Transverse colon (tissue), 3 donors: Measurements from ENCODE around the gene TTLL5.

Experiments used
- CTCF ChIP-seq, 5 experiments: fragments of 200-600 bp in 3 of 5; fragments of 450-650 bp in 2 of 5; sonication (generic) in 3 of 5; IDR thresholded peaks; 1 replicate in 2 of 5; 2 replicates in 3 of 5; pipeline ENCODE4 v1.5.1; 2016 to 2017; ENCODE audit warnings: antibody characterized with exemption in 5 of 5, inconsistent platforms in 3 of 5, mild to moderate bottlenecking in 2 of 5, moderate library complexity in 1 of 5
- EP300 ChIP-seq: sonication (generic); formaldehyde crosslinking; IDR thresholded peaks from one replicate; pipeline ENCODE4 v1.6.1; 2017; ENCODE audit warnings: antibody characterized with exemption, low read depth

GRCh38 chr14:75858362-75858761, 197.3 kb downstream of the TTLL5 start:
- TF ChIP-seq CTCF (IDR thresholded peaks at IDR 0.05): no peak
- no peak for TF ChIP-seq EP300
